Stimulated activated CD8-positive, alpha-beta memory T cell treated with anti-CD3 and anti-CD28 coated beads, Interleukin-15, amount 100 ng/mL, for 24 hours (primary cell): ENCODE data around the gene GRHPR.

Experiments used
- DNase-seq: peaks from one replicate; pipeline ENCODE4 v3.0.0-alpha.2; 2020; ENCODE audit warnings: low read depth

GRHPR gene

GRCh38 chr9:37485389-37486255 lies 63.1 kb downstream of the GRHPR start, which contains the start of gene POLR1E:
TSS of gene POLR1E (plus strand) at chr9:37485948. CDS start at chr9:37486048, 100 bp downstream.
- peak; percentile 98 for DNase-seq

- DNase-seq: no peak
Observed at GRCh38 chr9:37486256-37486615, 63.7 kb downstream of the GRHPR start.
